ENCODE data around the gene MEGF6.

The MEGF6 gene

DNA sequence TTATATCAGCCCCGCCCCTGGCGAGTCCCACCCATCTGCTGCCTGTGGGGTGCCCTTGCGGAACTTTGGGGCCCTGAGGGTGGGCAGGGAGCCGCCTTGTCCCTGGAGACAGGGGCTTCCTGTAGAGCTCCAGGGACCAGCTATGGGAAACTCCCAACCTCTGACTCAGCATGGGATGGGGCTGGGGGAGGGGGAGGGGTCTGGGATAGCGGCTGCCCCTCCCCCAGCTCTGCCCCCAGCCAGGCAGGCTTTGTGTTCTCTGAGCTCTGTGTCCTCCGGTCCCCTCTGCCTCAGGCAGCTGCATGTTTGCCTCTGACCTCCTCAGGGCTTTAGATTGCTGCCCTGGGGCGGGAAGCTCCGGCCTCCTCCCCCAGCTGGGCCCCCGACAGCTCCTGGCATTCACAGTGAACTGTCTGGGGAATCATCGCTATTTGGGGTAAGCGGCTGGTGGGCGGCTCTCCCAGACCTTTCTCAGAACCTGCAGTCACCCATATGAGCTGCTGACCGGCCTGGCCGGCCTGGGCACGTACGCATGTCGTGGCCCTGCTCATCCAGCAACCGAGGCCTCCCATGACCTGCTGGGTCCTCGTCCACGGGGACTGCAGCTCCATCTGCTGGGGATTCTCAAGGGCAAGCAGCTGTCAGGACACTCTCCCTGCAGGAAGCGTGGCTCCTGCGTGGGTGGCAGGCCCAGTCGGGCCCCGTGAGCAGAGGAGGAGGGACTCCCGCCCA is 139.8 kb downstream of the MEGF6 start:
- in situ Hi-C loops (cut with MboI; ENCODE audit: low sequenced_read_pairs, unreplicated experiment): no loop called here
- TF ChIP-seq, protein P1, sequence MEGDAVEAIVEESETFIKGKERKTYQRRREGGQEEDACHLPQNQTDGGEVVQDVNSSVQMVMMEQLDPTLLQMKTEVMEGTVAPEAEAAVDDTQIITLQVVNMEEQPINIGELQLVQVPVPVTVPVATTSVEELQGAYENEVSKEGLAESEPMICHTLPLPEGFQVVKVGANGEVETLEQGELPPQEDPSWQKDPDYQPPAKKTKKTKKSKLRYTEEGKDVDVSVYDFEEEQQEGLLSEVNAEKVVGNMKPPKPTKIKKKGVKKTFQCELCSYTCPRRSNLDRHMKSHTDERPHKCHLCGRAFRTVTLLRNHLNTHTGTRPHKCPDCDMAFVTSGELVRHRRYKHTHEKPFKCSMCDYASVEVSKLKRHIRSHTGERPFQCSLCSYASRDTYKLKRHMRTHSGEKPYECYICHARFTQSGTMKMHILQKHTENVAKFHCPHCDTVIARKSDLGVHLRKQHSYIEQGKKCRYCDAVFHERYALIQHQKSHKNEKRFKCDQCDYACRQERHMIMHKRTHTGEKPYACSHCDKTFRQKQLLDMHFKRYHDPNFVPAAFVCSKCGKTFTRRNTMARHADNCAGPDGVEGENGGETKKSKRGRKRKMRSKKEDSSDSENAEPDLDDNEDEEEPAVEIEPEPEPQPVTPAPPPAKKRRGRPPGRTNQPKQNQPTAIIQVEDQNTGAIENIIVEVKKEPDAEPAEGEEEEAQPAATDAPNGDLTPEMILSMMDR (IDR thresholded peaks at IDR 0.05; ENCODE audit: borderline replicate concordance, control extremely low read depth, extremely low read depth, insufficient read depth, missing control alignments): no peak
- DNase-seq (ENCODE audit: low spot score): no peak

DNA sequence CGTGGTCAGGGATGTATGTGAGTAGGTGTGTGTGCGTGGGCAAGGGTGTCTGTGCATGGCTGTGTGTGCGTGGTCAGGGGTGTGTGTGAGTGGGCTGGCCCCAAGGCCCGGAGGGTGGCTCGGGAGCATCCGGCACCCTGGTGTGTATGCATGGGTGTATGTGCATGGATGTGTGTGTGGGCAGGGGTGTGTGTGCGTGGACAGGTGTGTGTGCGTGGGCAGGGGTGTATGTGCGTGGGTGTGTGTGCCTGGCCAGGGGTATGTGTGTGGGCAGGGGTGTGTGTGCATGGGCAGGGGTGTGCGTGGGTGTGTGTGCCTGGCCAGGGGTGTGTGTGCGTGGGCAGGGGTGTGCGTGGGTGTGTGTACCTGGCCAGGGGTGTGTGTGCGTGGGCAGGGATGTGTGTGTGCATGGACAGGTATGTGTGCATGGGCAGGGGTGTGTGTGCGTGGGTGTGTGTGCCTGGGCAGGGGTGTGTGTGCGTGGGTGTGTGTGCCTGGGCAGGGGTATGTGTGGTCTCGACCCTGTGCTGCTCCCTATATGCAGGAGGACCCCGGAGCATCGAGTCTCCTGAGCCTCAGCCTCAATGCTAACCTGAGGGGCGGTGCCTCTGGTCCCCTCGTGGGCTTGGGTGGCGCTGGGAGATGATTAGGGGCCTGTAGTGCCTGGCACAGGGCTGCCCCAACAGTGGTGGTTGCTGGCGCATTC is 140.5 kb downstream of the MEGF6 start:
- TF ChIP-seq, protein P1 (IDR thresholded peaks at IDR 0.05; ENCODE audit: borderline replicate concordance, control extremely low read depth, extremely low read depth, insufficient read depth, missing control alignments): no peak
- no peak for DNase-seq (ENCODE audit: low spot score)
- in situ Hi-C loops (cut with MboI; ENCODE audit: low sequenced_read_pairs, unreplicated experiment): no loop called here

DNA sequence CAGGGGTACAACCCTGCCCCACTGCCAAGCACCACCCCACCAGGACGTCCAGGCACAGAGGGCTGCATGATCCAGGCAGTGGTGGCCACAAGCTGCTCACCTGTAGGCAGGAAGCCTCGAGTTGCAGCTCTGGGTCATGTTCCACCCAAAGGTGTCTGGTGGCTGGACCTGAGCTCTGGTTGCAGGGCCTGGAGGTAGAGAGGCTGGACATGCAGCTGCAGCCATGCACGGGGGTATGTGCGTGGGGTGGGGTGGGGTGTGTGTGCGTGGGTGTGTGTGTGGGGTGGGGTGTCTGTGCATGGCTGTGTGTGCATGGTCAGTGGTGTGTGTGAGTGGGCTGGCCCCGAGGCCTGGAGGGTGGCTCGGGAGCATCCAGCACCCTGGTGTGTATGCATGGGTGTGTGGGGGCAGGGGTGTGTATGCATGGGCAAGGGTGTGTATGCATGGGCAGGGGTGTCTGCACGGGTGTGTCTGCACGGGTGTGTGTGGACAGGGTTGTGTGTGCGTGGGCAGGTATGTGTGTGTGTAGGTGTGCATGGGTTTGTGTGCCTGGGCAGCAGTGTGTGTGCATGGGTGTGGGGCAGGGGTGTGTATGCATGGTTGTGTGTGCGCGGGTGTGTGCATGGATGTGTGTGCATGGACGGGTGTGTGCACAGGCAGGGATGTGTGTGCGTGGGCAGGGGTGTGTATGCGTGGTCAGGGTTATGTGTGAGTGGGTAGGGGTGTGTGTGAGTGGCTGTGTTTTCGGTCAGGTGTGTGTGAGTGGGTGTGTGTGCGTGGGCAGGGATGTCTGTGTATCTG is 141.3 kb downstream of the MEGF6 start:
- DNase-seq (ENCODE audit: low spot score): no peak
- in situ Hi-C loops (cut with MboI; ENCODE audit: low sequenced_read_pairs, unreplicated experiment): no loop called here
- TF ChIP-seq, protein P1 (IDR thresholded peaks at IDR 0.05; ENCODE audit: borderline replicate concordance, control extremely low read depth, extremely low read depth, insufficient read depth, missing control alignments): no peak

DNA sequence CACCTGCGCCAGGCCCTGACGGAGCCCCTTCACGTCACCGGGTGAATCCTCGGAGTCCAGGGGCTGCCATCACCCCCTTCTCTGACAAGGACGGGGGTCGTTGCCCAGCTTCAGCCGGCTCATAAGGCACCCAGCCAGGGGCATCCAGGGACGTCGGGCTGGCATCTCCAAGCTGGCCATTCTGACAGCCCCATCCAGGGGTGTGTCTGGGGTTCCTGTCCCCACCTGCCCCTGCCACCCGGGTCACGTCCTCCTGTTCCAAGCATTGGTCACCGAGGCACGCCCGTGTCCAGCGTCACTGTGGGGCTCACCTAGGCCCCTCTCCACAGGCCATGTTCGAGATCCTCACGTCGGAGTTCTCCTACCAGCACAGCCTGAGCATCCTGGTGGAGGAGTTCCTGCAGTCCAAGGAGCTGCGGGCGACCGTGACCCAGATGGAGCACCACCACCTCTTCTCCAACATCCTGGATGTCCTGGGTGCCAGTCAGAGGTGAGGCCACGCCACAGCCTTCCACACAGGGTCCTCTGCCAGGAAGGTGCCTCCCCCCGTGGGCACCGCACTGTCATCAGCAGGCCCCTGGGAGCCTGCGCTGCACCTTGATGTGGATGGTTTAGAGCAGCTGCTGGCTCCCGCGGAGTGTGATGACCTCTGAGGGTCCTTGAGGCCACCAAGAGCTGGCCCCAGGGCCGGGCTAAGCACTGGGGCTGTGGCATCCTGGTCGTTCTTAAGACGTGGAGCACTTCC is 142.0 kb downstream of the MEGF6 start:
- in situ Hi-C loops (cut with MboI; ENCODE audit: low sequenced_read_pairs, unreplicated experiment): no loop called here
- TF ChIP-seq, protein P1 (IDR thresholded peaks at IDR 0.05; ENCODE audit: borderline replicate concordance, control extremely low read depth, extremely low read depth, insufficient read depth, missing control alignments): no peak
- DNase-seq (ENCODE audit: low spot score): no peak

DNA sequence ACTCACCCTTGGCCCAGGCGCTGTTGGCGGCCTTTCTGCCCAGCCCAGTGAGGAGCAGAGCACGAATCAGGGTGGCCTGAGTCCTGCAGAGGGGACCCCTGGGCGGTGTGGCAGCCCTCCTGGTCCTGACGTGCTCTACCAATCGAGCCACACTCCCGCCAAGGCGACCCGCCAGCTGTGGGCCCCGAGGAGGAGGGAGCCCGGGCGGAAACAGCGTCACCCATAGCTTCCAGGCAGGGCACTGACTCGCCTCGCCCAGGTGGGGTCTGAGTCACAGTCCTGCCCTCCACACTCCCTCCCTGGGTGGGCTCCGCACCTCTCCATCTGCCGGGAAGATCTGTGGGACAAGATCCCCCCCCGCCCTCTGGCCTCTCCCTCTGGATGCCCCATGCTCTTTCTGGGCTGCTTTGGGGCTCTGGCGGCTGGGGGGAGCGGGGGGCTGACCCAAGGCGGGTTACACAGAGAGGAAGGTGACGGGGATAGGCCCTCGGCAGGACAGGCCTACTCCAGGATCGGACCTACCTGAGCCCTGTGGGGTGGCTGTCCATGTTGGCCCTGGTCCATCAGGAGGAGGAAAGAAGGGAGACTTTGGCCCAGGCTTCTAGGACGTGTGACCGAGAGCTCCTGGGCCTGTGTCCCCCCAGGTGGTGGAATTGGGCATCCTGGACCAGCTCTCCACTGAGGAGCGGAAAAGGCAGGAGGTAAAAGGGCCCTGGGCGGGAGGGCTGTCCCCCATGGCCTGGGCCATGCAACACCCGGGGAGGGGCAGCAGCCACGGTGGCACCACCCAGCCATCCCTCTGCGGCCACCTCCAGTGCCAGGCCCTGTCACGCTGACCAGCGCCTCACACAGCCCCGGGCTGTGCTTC is 142.8 kb downstream of the MEGF6 start:
- TF ChIP-seq, protein P1 (IDR thresholded peaks at IDR 0.05; ENCODE audit: borderline replicate concordance, control extremely low read depth, extremely low read depth, insufficient read depth, missing control alignments): no peak
- DNase-seq (ENCODE audit: low spot score): no peak
- in situ Hi-C loops (cut with MboI; ENCODE audit: low sequenced_read_pairs, unreplicated experiment): no loop called here
